Activated naive CD4-positive, alpha-beta T cell (primary cell): ENCODE results near the gene CFAP74.
"Not testable (repeated sequence)": the region's sequence is repeated elsewhere in the genome, so short reads cannot be mapped to it uniquely, and the experiment has no call there.

Experiments
- DNase-seq, 4 experiments: peaks; one replicate each; lab custom pipeline; 2025; lab: John Stamatoyannopoulos, UW

CFAP74 gene

DNA sequence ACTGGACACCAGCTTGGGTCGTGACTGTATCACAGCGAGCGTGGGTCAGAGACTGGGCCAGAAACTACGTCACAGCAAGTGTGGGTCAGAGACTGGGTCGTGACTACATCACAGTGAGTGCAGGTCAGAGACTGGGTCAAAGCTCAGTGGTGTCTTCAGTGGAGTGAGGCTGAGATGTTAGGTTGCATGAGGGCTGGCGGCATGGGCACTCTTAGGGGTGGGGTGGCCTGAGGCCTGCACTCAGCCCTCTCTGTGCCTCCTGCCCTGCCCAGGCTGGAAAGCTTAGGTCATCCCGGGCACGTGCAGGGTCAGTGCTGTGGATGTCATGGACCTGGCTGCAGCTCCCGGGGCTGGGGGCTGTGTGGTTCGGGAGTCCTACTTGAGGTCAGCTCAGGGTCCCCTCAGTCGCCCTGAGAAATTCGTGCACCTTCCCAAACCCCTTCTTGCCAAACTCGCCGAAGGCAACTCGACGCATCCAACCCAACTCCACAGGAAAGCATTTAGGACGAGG lies 19.0 kb downstream of the CFAP74 start:
- DNase-seq: no peak

- DNase-seq: no peak
Measured at GRCh38 chr1:1982379-1983232, 21.0 kb downstream of the CFAP74 start.

DNA sequence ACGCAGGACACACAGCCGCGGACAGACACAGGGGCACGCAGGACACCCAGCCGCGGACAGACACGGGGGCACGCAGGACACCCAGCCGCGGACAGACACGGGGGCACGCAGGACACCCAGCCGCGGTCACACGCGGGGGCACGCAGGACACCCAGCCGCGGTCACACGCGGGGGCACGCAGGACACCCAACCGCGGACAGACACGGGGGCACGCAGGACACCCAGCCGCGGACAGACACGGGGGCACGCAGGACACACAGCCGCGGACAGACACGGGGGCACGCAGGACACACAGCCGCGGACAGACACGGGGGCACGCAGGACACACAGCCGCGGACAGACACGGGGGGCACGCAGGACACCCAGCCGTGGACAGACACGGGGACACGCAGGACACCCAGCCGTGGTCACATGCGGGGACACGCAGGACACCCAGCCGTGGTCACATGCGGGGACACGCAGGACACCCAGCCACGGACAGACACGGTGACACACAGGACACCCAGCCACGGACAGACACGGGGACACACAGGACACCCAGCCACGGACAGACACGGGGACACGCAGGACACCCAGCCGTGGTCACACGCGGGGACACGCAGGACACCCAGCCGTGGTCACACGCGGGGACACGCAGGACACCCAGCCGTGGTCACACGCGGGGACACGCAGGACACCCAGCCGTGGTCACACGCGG lies 21.8 kb downstream of the CFAP74 start:
- DNase-seq: not testable (repeated sequence)

GRCh38 chr1:1981142-1981500 lies 22.5 kb downstream of the CFAP74 start:
- no peak for DNase-seq

- DNase-seq: no peak
Measured at GRCh38 chr1:1980467-1981141, 23.0 kb downstream of the CFAP74 start.

GRCh38 chr1:1979482-1980165 lies 24.0 kb downstream of the CFAP74 start:
- DNase-seq: no peak

DNA sequence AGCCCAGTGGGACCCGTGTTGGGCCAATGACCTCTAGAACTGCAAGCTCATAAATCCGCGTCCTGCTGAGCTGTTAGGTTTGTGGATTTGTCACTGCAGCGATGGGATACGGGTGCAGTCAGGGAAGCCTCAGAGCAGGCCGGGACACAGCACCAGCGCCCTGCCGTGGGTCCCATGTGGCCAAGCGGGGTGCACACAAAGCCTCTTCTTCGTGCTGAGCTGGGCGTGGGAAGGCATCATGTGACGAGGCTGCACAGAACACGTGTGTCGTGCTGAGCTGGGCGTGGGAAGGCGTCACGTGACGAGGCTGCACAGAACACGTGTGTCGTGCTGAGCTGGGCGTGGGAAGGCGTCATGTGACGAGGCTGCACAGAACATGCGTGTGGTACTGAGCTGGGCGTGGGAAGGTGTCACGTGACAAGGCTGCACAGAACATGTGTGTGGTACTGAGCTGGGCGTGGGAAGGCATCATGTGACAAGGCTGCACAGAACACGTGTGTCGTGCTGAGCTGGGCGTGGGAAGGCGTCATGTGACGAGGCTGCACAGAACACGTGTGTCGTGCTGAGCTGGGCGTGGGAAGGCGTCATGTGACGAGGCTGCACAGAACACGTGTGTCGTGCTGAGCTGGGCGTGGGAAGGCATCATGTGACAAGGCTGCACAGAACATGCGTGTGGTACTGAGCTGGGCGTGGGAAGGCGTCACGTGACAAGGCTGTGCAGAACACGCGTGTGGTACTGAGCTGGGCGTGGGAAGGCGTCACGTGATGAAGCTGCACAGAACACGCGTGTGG lies 24.7 kb downstream of the CFAP74 start:
- DNase-seq: not testable (repeated sequence)

GRCh38 chr1:1978108-1978507 lies 25.5 kb downstream of the CFAP74 start:
- no peak for DNase-seq

DNA sequence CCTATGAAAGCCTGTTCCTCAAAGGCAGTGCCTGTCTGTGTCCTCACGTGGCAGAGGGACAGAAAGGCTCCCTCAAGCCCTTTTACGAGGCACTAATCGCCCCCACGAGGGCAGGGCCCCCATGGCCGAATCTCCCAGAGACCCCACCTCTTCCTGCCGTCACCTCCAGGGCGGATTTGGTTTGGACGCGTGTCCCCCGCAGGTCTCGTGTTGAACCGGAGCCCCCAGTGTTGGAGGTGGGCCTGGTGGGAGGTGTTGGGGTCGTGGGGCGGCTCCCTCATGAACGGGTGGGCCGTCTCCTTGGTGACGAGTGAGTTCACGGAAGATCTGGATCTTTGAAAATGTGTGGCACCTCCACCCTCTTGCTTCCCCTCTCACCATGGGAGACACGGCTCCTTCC lies 27.6 kb downstream of the CFAP74 start:
- no peak for DNase-seq

DNA sequence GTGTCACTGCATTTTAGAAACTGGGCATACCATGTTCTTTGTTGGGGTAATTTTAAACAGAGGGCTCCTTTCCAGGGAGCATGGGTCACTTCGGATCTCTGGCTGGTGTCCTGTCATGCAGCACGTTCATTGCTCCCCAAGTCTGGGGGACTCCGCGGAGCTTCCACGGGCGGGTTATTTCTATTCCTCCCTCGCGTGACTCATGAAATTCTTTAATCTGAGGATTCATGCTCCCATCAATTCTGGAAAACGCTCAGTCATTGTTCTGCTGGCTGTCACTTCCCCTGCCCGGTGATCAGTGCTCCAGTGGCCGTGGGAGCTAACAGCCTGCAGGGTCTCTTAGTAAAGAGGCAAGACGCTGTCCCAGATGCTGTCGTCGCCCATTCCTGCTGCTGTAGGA lies 28.1 kb downstream of the CFAP74 start:
- no peak for DNase-seq

GRCh38 chr1:1974834-1975233 lies 28.8 kb downstream of the CFAP74 start:
- DNase-seq: no peak

- DNase-seq: no peak
Measured at GRCh38 chr1:1973716-1974642, 29.6 kb downstream of the CFAP74 start.

GRCh38 chr1:1972976-1973715 lies 30.4 kb downstream of the CFAP74 start:
- DNase-seq: no peak

DNA sequence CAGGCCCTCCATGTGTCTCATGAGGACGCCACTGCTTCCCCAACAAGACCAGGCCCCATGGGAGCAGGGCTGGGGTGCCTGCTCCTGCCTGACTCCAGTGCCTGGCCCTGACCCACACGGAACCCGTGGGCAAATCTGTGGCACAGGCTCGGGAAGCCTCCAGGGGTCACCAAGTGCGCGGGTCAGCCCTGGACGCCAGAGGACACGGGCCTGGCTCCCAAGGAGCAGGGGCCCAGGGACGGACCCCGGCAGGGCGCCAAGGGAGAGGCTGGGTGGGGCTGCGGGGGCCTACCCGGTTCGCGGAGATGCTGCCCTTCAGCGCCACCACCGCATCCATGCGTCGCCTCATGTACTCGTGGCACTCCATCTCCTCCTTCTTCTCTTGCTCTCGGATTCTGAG lies 31.9 kb downstream of the CFAP74 start:
- no peak for DNase-seq

DNA sequence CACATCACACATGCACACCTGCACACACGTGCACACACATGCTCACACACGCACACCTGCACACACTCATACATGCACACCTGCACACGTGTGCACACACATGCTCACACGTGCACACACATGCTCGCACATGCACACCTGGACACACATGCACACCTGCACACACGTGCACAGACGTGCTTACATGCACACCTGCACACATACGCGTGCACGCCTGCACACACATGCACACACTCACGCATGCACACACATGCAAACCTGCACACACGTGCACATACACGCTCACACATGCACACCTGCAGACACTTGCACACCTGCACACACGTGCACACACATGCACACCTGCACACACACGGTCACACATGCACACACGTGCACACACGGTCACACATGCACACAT lies 32.6 kb downstream of the CFAP74 start:
- no peak for DNase-seq

DNA sequence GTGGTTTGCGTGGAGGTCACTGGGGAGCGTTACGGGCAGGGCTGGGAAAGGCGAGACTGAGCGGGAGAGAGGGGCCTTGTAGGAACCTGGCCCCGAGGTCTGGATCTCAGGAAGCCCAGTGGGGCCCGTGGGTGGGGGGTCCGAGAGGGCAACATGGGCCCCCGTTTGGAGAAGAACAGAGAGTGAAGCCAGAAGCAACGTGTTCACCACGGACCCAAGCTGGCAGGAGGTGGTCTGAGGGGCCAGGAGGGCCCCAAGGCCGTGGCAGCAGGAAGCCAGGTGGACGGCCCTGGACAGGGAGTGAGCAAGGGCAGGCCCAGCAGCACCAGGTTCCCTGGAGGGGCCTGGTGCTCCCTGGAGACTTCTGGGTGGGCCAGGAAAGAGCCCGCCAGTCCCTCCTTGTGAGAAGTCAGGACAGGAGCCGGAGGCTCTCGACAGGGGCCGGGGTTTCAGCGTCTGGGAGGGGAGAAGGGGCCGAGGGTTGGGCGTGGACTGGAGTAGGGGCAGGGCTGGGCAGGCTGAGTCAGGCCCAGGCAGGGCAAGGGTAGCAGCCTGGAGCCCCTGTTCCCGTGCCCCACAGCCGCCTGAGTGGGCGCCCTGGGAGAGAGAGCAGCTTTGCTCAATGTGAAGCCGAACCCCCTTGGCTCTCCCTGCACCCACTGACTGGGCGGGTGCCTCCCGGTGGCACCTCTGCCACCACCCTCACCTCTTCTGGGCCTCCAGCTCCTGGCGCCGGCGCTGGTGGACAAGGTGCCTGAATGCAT lies 33.5 kb downstream of the CFAP74 start:
- DNase-seq: no peak

GRCh38 chr1:1969505-1969900 lies 34.1 kb downstream of the CFAP74 start:
- no peak for DNase-seq

DNA sequence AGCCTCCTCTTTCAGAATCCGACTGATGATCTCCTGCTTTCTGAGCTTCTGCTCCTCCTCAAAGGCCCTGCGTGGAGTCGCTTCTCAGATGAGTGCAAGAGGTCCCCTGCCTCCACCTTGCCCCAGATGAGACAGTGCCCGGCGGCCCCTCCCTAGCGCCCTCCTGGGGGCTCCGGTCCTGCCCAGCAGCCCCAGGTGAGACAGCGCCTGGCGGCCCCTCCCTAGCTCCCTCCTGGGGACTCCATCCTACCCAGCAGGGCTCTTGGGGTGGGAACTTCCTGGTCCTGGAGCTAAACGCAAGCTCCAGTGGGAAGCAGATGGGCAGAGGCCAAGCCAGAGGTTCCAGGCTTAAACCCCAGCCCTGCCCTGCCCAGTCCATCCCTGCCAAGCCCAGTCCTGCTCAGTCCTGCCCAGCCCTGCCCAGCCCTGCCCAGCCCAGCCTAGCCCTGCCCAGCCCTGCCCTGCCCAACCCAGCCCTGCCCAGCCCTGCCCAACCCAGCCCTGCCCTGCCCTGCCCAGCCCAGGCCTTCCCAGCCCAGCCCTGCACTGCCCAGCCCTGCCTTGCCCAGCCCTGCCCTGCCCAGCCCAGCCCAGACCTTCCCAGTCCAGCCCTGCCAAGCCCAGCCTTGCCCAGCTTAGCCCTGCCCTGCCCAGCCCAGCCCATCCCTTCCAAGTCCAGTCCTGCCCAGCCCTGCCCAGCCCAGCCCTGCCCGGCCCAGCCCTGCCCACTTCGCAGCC lies 34.6 kb downstream of the CFAP74 start:
- no peak for DNase-seq
